Neutrophil (primary cell): ENCODE results near the gene GATD1.

Experiments
- H3K27ac ChIP-seq: fragments of 200-600 bp; sonication (generic); 2 replicates; pipeline ENCODE4 v1.5.1; 2016; ENCODE audit warnings: mild to moderate bottlenecking, moderate library complexity
- H3K27me3 ChIP-seq: fragments of 200-600 bp; sonication (generic); 2 replicates; pipeline ENCODE4 v1.6.0; 2016; ENCODE audit warnings: mild to moderate bottlenecking
- H3K36me3 ChIP-seq: fragments of 200-600 bp; sonication (generic); 2 replicates; pipeline ENCODE4 v1.5.1; 2017
- H3K4me1 ChIP-seq, 2 experiments: fragments of 200-600 bp in 1 of 2; sonication (generic) in 1 of 2; 1 replicate in 1 of 2; 2 replicates in 1 of 2; pipeline versions ENCODE4 v1.5.1 to v1.6.1; 2013 to 2016; ENCODE audit warnings: low read depth in 1 of 2, low read length in 1 of 2, mild to moderate bottlenecking in 1 of 2, moderate library complexity in 1 of 2; ENCODE audit not compliant: control insufficient read depth in 1 of 2, insufficient read depth in 1 of 2
- H3K4me3 ChIP-seq, 2 experiments: fragments of 200-600 bp in 1 of 2; sonication (generic) in 1 of 2; 1 replicate in 1 of 2; 2 replicates in 1 of 2; pipeline ENCODE4 v1.5.1; 2013 to 2016; ENCODE audit warnings: low read depth in 1 of 2, low read length in 1 of 2, mild to moderate bottlenecking in 1 of 2, moderate library complexity in 1 of 2
- H3K9me3 ChIP-seq: fragments of 200-600 bp; sonication (generic); 2 replicates; pipeline ENCODE4 v1.5.1; 2016
- CTCF ChIP-seq: fragments of 200-600 bp; sonication (generic); IDR thresholded peaks from 2 replicates; pipeline ENCODE4 v1.5.1; 2016; ENCODE audit warnings: antibody characterized with exemption

The GATD1 gene

GRCh38 chr11:773830-774229, 3.5 kb downstream of the GATD1 start:
- H3K27me3 ChIP-seq = no peaks in the 10 kb centered on the region
- peaks cover 14% of the 10 kb centered on the region for H3K36me3 ChIP-seq
- no peaks in the 10 kb centered on the region for H3K9me3 ChIP-seq
- no peak overlapping the region for H3K4me3 ChIP-seq
- H3K4me1 ChIP-seq = peaks cover 20 to 22% of the 10 kb centered on the region in 2 experiments
- no peak overlapping the region for H3K27ac ChIP-seq
- no peak for TF ChIP-seq CTCF

GRCh38 chr11:773425-773824, 3.9 kb downstream of the GATD1 start:
- H3K36me3 ChIP-seq = peaks cover 14% of the 10 kb centered on the region
- H3K4me1 ChIP-seq = peaks cover 18% of the 10 kb centered on the region in 2 experiments
- H3K9me3 ChIP-seq = no peaks in the 10 kb centered on the region
- no peaks in the 10 kb centered on the region for H3K27me3 ChIP-seq
- no peak overlapping the region for H3K27ac ChIP-seq
- no peak overlapping the region for H3K4me3 ChIP-seq
- no peak for TF ChIP-seq CTCF

GRCh38 chr11:772429-773390, 4.6 kb downstream of the GATD1 start:
- Histone ChIP-seq H3K9me3 (no peaks in the 10 kb centered on the region), H3K4me3 (no peak overlapping the region), H3K4me1 (peaks cover 11% of the 10 kb centered on the region in 2 experiments), H3K36me3 (peaks cover 14% of the 10 kb centered on the region), H3K27me3 (no peaks in the 10 kb centered on the region), H3K27ac (no peak overlapping the region)
- TF ChIP-seq CTCF = no peak

GRCh38 chr11:771617-772204, 5.6 kb downstream of the GATD1 start:
- H3K36me3 ChIP-seq = peaks cover 15% of the 10 kb centered on the region
- H3K4me3 ChIP-seq = no peak overlapping the region
- no peaks in the 10 kb centered on the region for H3K9me3 ChIP-seq
- TF ChIP-seq CTCF = no peak
- peaks cover 7 to 9% of the 10 kb centered on the region in 2 experiments for H3K4me1 ChIP-seq
- H3K27ac ChIP-seq = no peak overlapping the region
- no peaks in the 10 kb centered on the region for H3K27me3 ChIP-seq

- Histone ChIP-seq H3K4me3 (no peak overlapping the region), H3K9me3 (no peaks in the 10 kb centered on the region), H3K27ac (no peak overlapping the region), H3K36me3 (peaks cover 23% of the 10 kb centered on the region), H3K27me3 (no peaks in the 10 kb centered on the region), H3K4me1 (peaks cover 0 to 2% of the 10 kb centered on the region in 2 experiments)
- TF ChIP-seq CTCF = no peak
Observed at GRCh38 chr11:770642-771616, 6.4 kb downstream of the GATD1 start.
